Endothelial cell of umbilical vein (primary cell): ENCODE results near the gene CAMK2N2. TPM values are rescaled to one million over a fixed set of nuclear protein-coding genes. Genes with fewer than 3 reads are reported as not detected.

ENCODE experiments used
- BruUV-seq: library from RNA; stranded (reverse); fragments of 400-500 nt; replicated peaks from 2 replicates; lab custom pipeline; 2021; lab: Mats Ljungman, UMichigan
- CTCF ChIA-PET: fragments of 300-600, 350-600 bp; sonication (Branson Sonifier 250); formaldehyde crosslinking; loops from one replicate; lab custom pipeline; 2021; ENCODE audit warnings: antibody characterized with exemption, inconsistent platforms; lab: Charles Lee
- POLR2A ChIA-PET: fragments of 300-600, 350-600 bp; sonication (Branson Sonifier 250); formaldehyde crosslinking; loops from one replicate; lab custom pipeline; 2021; ENCODE audit warnings: antibody characterized with exemption, inconsistent platforms; lab: Charles Lee
- DNase-seq: peaks from one replicate; pipeline ENCODE4 v3.0.0-alpha.2; 2011; ENCODE audit warnings: low read depth, low spot score
- FAIRE-seq: peaks from 2 replicates; lab custom pipeline; 2011; peaks lifted over from hg19 to GRCh38; lab: Jason Lieb, UNC
- H2AFZ ChIP-seq: 2 replicates; pipeline ENCODE4 v1.6.0; 2012; ENCODE audit warnings: low read depth, low read length, control low read depth, inconsistent platforms
- H3K27ac ChIP-seq: 2 replicates; pipeline ENCODE4 v1.5.1; 2011; ENCODE audit warnings: low read depth, mild to moderate bottlenecking, control low read depth, low read length, moderate library complexity; ENCODE audit not compliant: insufficient read depth
- H3K27me3 ChIP-seq, 2 experiments: 2 replicates each; pipeline versions ENCODE4 v1.6.0 to v1.6.1; 2011; ENCODE audit warnings: low read length in 2 of 2, mixed read lengths in 1 of 2; ENCODE audit not compliant: control insufficient read depth in 2 of 2, insufficient read depth in 2 of 2
- H3K36me3 ChIP-seq, 2 experiments: 2 replicates in 1 of 2; 3 replicates in 1 of 2; pipeline ENCODE4 v1.5.1; 2011; ENCODE audit warnings: low read length in 2 of 2, mild to moderate bottlenecking in 1 of 2, moderate library complexity in 1 of 2; ENCODE audit not compliant: control insufficient read depth in 2 of 2, insufficient read depth in 2 of 2; ENCODE audit errors: extremely low read depth in 1 of 2
- H3K4me1 ChIP-seq: 3 replicates; pipeline ENCODE4 v1.5.1; 2011; ENCODE audit warnings: mild to moderate bottlenecking, low read length; ENCODE audit not compliant: control insufficient read depth, insufficient read depth; ENCODE audit errors: extremely low read depth
- H3K4me2 ChIP-seq: 2 replicates; pipeline ENCODE4 v1.6.1; 2011; ENCODE audit warnings: low read length, control low read depth, mixed read lengths; ENCODE audit not compliant: insufficient read depth
- H3K4me3 ChIP-seq, 3 experiments: fragments of 200-600 bp in 1 of 3; sonication (generic), shearing (Covaris generic) in 1 of 3; replicated peaks in 1 of 3; 2 replicates each; pipeline ENCODE4 v1.5.1; 2011 to 2016; ENCODE audit warnings: control low read depth in 3 of 3, low read length in 3 of 3, mild to moderate bottlenecking in 2 of 3, inconsistent platforms in 1 of 3, low read depth in 1 of 3, moderate library complexity in 1 of 3; ENCODE audit not compliant: insufficient read depth in 1 of 3
- H3K79me2 ChIP-seq: 2 replicates; pipeline ENCODE4 v1.6.0; 2012; ENCODE audit warnings: low read length, inconsistent platforms; ENCODE audit not compliant: control insufficient read depth, insufficient read depth
- H3K9ac ChIP-seq: replicated peaks from 2 replicates; pipeline ENCODE3; 2011; ENCODE audit warnings: low read length, control low read depth; ENCODE audit not compliant: insufficient read depth; ENCODE audit errors: extremely low read depth
- H3K9me1 ChIP-seq: replicated peaks from 3 replicates; pipeline ENCODE4 v1.6.0; 2011; ENCODE audit warnings: mild to moderate bottlenecking, low read length; ENCODE audit not compliant: control insufficient read depth, insufficient read depth; ENCODE audit errors: extremely low read depth
- H3K9me3 ChIP-seq: replicated peaks from 2 replicates; pipeline ENCODE4 v1.5.1; 2012; ENCODE audit warnings: low read length, inconsistent platforms; ENCODE audit not compliant: control insufficient read depth, insufficient read depth
- H4K20me1 ChIP-seq: replicated peaks from 2 replicates; pipeline ENCODE3; 2011; ENCODE audit warnings: mild to moderate bottlenecking, low read length; ENCODE audit not compliant: control insufficient read depth, insufficient read depth; ENCODE audit errors: extremely low read depth
- EZH2 ChIP-seq: IDR thresholded peaks from 2 replicates; pipeline ENCODE4 v1.6.1; 2012; ENCODE audit warnings: borderline replicate concordance, low read depth, mild to moderate bottlenecking, moderate library complexity, low read length, inconsistent platforms; ENCODE audit not compliant: severe bottlenecking
- FOS ChIP-seq: IDR thresholded peaks from 2 replicates; pipeline ENCODE4 v1.6.1; 2011; ENCODE audit warnings: mild to moderate bottlenecking, low read length, moderate library complexity, borderline replicate concordance; ENCODE audit not compliant: insufficient read depth
- JUN ChIP-seq: IDR thresholded peaks from 2 replicates; pipeline ENCODE4 v1.6.1; 2011; ENCODE audit warnings: borderline replicate concordance, low read depth; ENCODE audit not compliant: insufficient read length, insufficient read depth
- MAX ChIP-seq: IDR thresholded peaks from 2 replicates; pipeline ENCODE4 v1.6.1; 2011; ENCODE audit not compliant: insufficient read depth, insufficient read length
- MYC ChIP-seq: IDR thresholded peaks from one replicate; pipeline ENCODE4 v1.6.1; 2011; ENCODE audit warnings: mild to moderate bottlenecking, low read depth, low read length
- POLR2A ChIP-seq: IDR thresholded peaks from 2 replicates; pipeline ENCODE4 v1.6.1; 2012; ENCODE audit warnings: low read depth, mild to moderate bottlenecking, control low read depth, low read length
- POLR2AphosphoS5 ChIP-seq: IDR thresholded peaks from 2 replicates; pipeline ENCODE4 v1.6.1; 2012; ENCODE audit warnings: low read depth, mild to moderate bottlenecking, control low read depth, low read length, moderate library complexity; ENCODE audit not compliant: insufficient read depth
- dilution Hi-C: fragments of 300-500 bp; cut with MboI; formaldehyde crosslinking; loops from one replicate; pipeline ENCODE4 v1.15.0; 2019; ENCODE audit warnings: low sequenced_read_pairs; ENCODE audit not compliant: extremely low pct_ligation_motif_present
- intact Hi-C: fragments of 100-400 bp; cut with micrococcal nuclease; formaldehyde crosslinking; loops from one replicate; pipeline ENCODE4 v1.10.0; 2022
- polyA plus RNA-seq, 4 experiments: library from polyadenylated mRNA; depleted of rRNA in 3 of 4; stranded (reverse) in 3 of 4; unstranded in 1 of 4; fragments of >200 nt; gene quantifications; 2 replicates each; pipeline versions ENCODE4 v1.2.1 to v1.2.3, GENCODE V29; 2011 to 2012; ENCODE audit warnings: missing spikeins in 1 of 4
- total RNA-seq: library from RNA; stranded (reverse); gene quantifications from 2 replicates; pipeline ENCODE4 v1.2.3, GENCODE V29; 2021
- TF ChIP-seq, protein P1 (sequence below), 2 donors: IDR thresholded peaks; 1 replicate in 1 of 2; 2 replicates in 1 of 2; pipeline ENCODE4 v1.5.1; 2011; ENCODE audit warnings: low read length in 2 of 2, mild to moderate bottlenecking in 2 of 2, moderate library complexity in 2 of 2, control low read depth in 1 of 2, inconsistent platforms in 1 of 2, low read depth in 1 of 2; ENCODE audit not compliant: insufficient read depth in 1 of 2; ENCODE audit errors: extremely low read depth in 1 of 2

Gene CAMK2N2
- total and polyA plus RNA-seq, 2 donors (not counting 3 experiments of a cell fraction or from before 2014, with no cell fraction given), result 0.11 TPM; not detected in 1

DNA sequence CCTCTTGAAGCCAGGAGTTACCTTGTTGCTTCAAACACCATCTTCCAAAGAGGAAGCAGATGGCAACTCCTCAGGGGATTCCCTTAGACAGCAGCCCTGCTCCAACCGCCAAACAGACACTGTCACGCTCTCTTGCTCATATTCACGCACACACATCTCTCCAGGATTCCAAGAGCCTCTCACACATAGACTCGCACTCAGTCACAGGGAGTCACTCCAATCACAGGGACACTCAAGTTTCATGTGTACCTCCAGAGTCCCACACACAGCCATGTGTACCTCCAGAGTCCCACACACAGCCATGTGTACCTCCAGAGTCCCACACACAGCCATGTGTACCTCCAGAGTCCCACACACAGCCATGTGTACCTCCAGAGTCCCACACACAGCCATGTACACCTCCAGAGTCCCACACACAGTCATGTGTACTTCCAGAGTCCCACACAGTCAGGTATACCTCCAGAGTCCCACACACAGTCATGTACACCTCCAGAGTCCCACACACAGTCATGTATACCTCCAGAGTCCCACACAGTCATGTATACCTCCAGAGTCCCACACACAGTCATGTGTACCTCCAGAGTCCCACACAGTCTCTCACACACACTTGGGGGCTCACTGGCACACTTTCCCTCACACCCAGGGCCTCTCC lies 25.8 kb downstream of the CAMK2N2 start:
- CTCF ChIA-PET, result interaction anchor here (0.6 to 8.1 kb wide), 2 partner anchors 8 to 27 kb away, joined by 3 to 98 read pairs; partner anchors contain the start of gene VWA5B2
- dilution Hi-C loops, result no loop called here

More for the DNA sequence above, 25.8 kb downstream of the CAMK2N2 start:
- no peaks in the 10 kb centered on the region for H3K79me2 ChIP-seq
- TF ChIP-seq POLR2AphosphoS5, result no peak
- TF ChIP-seq FOS, result no peak
- no peak for TF ChIP-seq MYC
- TF ChIP-seq JUN, result no peak
- TF ChIP-seq MAX, result no peak
- no peak for TF ChIP-seq EZH2
- no peak for TF ChIP-seq POLR2A
- TF ChIP-seq, protein P1, sequence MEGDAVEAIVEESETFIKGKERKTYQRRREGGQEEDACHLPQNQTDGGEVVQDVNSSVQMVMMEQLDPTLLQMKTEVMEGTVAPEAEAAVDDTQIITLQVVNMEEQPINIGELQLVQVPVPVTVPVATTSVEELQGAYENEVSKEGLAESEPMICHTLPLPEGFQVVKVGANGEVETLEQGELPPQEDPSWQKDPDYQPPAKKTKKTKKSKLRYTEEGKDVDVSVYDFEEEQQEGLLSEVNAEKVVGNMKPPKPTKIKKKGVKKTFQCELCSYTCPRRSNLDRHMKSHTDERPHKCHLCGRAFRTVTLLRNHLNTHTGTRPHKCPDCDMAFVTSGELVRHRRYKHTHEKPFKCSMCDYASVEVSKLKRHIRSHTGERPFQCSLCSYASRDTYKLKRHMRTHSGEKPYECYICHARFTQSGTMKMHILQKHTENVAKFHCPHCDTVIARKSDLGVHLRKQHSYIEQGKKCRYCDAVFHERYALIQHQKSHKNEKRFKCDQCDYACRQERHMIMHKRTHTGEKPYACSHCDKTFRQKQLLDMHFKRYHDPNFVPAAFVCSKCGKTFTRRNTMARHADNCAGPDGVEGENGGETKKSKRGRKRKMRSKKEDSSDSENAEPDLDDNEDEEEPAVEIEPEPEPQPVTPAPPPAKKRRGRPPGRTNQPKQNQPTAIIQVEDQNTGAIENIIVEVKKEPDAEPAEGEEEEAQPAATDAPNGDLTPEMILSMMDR (IDR thresholded peaks at IDR 0.05; ENCODE audit: extremely low read depth in 1 of 2, insufficient read depth in 1 of 2, low read depth in 1 of 2, low read length in 2 of 2), result no peak
- H3K4me3 ChIP-seq, result no peak overlapping the region
- FAIRE-seq, result no peak
- no peaks in the 10 kb centered on the region for H4K20me1 ChIP-seq
- no peaks in the 10 kb centered on the region for H3K4me1 ChIP-seq
- no peak overlapping the region for H3K9ac ChIP-seq
- POLR2A ChIA-PET, result no interaction called here
- no peaks in the 10 kb centered on the region for H3K9me3 ChIP-seq
- H3K9me1 ChIP-seq, result no peaks in the 10 kb centered on the region
- H3K4me2 ChIP-seq, result no peak overlapping the region
- no peaks in the 10 kb centered on the region for H3K36me3 ChIP-seq
- no peak for DNase-seq
- no peak overlapping the region for H3K27ac ChIP-seq
- BruUV-seq, result no TSS peak
- peaks cover 21 to 24% of the 10 kb centered on the region in 2 experiments for H3K27me3 ChIP-seq
- intact Hi-C loops, result no loop called here
- no peak overlapping the region for H2AFZ ChIP-seq
